ENCODE measurements around the gene ATP8A2. TPM values are rescaled to one million over a fixed set of nuclear protein-coding genes. Genes with fewer than 3 reads are reported as not detected.

ATP8A2 gene
- total and polyA plus RNA-seq, 9 of the 15 experiments (the other 6 are each of a cell fraction or from before 2014, with no cell fraction given): under 0.01 to 0.33 (median 0.06) TPM; not detected in 4

GRCh38 chr13:25699600-25699999, 327.8 kb downstream of the ATP8A2 start:
- Histone ChIP-seq H3K4me3 (no peak overlapping the region), H3K27me3 (ENCODE audit: control insufficient read depth in 2 of 2, insufficient read depth in 2 of 2, low read length in 2 of 2) (no peaks in the 10 kb centered on the region), H3K79me2 (ENCODE audit: control insufficient read depth, insufficient read depth, low read length) (no peaks in the 10 kb centered on the region), H3K4me1 (replicated peaks in 1 of 2; ENCODE audit: control insufficient read depth in 2 of 2, insufficient read depth in 2 of 2, low read length in 2 of 2) (no peaks in the 10 kb centered on the region), H3K9ac (ENCODE audit: insufficient read depth in 1 of 2, low read depth in 2 of 2, low read length in 2 of 2) (no peak overlapping the region), H3K4me2 (ENCODE audit: insufficient read depth, low read length) (no peak overlapping the region), H3K9me3 (replicated peaks; ENCODE audit: control insufficient read depth, insufficient read depth, low read depth, low read length) (no peaks in the 10 kb centered on the region), H3K9me1 (ENCODE audit: control insufficient read depth, insufficient read depth, low read length) (no peaks in the 10 kb centered on the region), H2AFZ (ENCODE audit: low read depth, low read length) (no peak overlapping the region), H4K20me1 (replicated peaks; ENCODE audit: control insufficient read depth, insufficient read depth, low read length) (no peaks in the 10 kb centered on the region), H3K36me3 (ENCODE audit: control insufficient read depth, insufficient read depth, low read length) (no peaks in the 10 kb centered on the region), H3K27ac (ENCODE audit: extremely low read depth, low read depth, low read length) (no peak overlapping the region)
- DNase-seq (ENCODE audit: extremely low read depth in 1 of 4, low spot score in 3 of 4) (no peak), ATAC-seq (no peak), FAIRE-seq (no peak)
- in situ Hi-C loops (cut with MboI) (no loop called here), intact Hi-C loops (cut with micrococcal nuclease) (no loop called here)
- WGBS (ENCODE audit: insufficient coverage, low coverage, missing lambda C conversion rate): 0% methylated on average over 2 of the region's 2 CpGs
- ChIA-PET CTCF (ENCODE audit: low intra/inter-chr PET ratio) (no interaction called here), POLR2A (interaction anchor here (0.6 to 0.7 kb wide), 3 partner anchors 153 to 1140 kb away, joined by 3 to 4 read pairs (median 3); no protein-coding TSS in a partner anchor)
- TF ChIP-seq ZNF785 (CRISPR knock-in tag; IDR thresholded peaks at IDR 0.05): no peak
- no peak for TF ChIP-seq ZNF354B (CRISPR knock-in tag; IDR thresholded peaks at IDR 0.05)
- TF ChIP-seq ZBTB5 (IDR thresholded peaks at IDR 0.05): no peak
- TF ChIP-seq HNRNPLL (IDR thresholded peaks at IDR 0.05; ENCODE audit: low read depth, low read length, poor library complexity, severe bottlenecking): no peak
- no peak for TF ChIP-seq GTF2E2 (tag; IDR thresholded peaks at IDR 0.05)
- no peak for TF ChIP-seq CSDE1 (IDR thresholded peaks at IDR 0.05)
- TF ChIP-seq ZFX (CRISPR knock-in tag; IDR thresholded peaks at IDR 0.05): no peak
- no peak for TF ChIP-seq NR2C1 (IDR thresholded peaks at IDR 0.05)
- no peak for TF ChIP-seq NR2C1 (tag; IDR thresholded peaks at IDR 0.05)
- no peak for TF ChIP-seq PHF8 (IDR thresholded peaks at IDR 0.05; ENCODE audit: borderline replicate concordance, low read length)
- TF ChIP-seq TCF7L2 (IDR thresholded peaks at IDR 0.05; ENCODE audit: low read depth, low read length): no peak
- no peak for TF ChIP-seq ZNF431 (CRISPR knock-in tag; IDR thresholded peaks at IDR 0.05)
- TF ChIP-seq ILF3 (IDR thresholded peaks at IDR 0.05; ENCODE audit: borderline replicate concordance): no peak
- TF ChIP-seq TFAM (CRISPR knock-in tag; conservative IDR thresholded peaks at IDR 0.05): no peak
- TF ChIP-seq GATAD2B (IDR thresholded peaks at IDR 0.05; ENCODE audit: borderline replicate concordance): no peak
- no peak for TF ChIP-seq E2F3 (CRISPR knock-in tag; IDR thresholded peaks at IDR 0.05)
- TF ChIP-seq HBP1 (CRISPR knock-in tag; IDR thresholded peaks at IDR 0.05): no peak
- TF ChIP-seq HMGXB4 (CRISPR knock-in tag; IDR thresholded peaks at IDR 0.05): no peak
- TF ChIP-seq WHSC1 (IDR thresholded peaks at IDR 0.05; ENCODE audit: low read length): no peak
- no peak for TF ChIP-seq ZNF408 (CRISPR knock-in tag; IDR thresholded peaks at IDR 0.05; ENCODE audit: low read depth)
- no TSS peak for BruUV-seq (replicated peaks)

All from K562 (cell line).